ENCODE results near the gene SOWAHA.
"Not testable (repeated sequence)": the region's sequence is repeated elsewhere in the genome, so short reads cannot be mapped to it uniquely, and the experiment has no call there.

Gene SOWAHA

GRCh38 chr5:132853790-132854189 lies 40.7 kb downstream of the SOWAHA start:
- DNase-seq (ENCODE audit: low spot score) = no peak

- DNase-seq (ENCODE audit: low spot score) = no peak
Observed at GRCh38 chr5:132854301-132854700, 41.2 kb downstream of the SOWAHA start.

GRCh38 chr5:132854992-132855391 lies 41.9 kb downstream of the SOWAHA start:
- not testable (repeated sequence) for DNase-seq (ENCODE audit: low spot score)

GRCh38 chr5:132856011-132856410 lies 42.9 kb downstream of the SOWAHA start:
- DNase-seq (ENCODE audit: low spot score) = no peak

GRCh38 chr5:132859889-132860437 lies 46.9 kb downstream of the SOWAHA start:
- no peak for DNase-seq (ENCODE audit: low spot score)

- DNase-seq (ENCODE audit: low spot score) = no peak
Observed at GRCh38 chr5:132860742-132861141, 47.6 kb downstream of the SOWAHA start.

GRCh38 chr5:132865668-132866341 lies 52.7 kb downstream of the SOWAHA start:
- no peak for DNase-seq (ENCODE audit: low spot score)
